ENCODE data around the gene THPO. TPM values are rescaled to one million over a fixed set of nuclear protein-coding genes. Genes with fewer than 3 reads are reported as not detected.

The THPO gene
- total RNA-seq, 2 donors from 2014 or later: 1.4 to 1.7 TPM

GRCh38 chr3:184414418-184415202 lies 36.6 kb upstream of the THPO start:
- Mint-ChIP-seq H3K9me3 (no peaks in the 10 kb centered on the region), H3K4me1 (no peaks in the 10 kb centered on the region), H3K36me3 (ENCODE audit: low read depth) (no peaks in the 10 kb centered on the region), H3K4me3 (no peak overlapping the region), H3K27me3 (ENCODE audit: insufficient read depth) (peaks cover 3% of the 10 kb centered on the region), H3K27ac (no peak overlapping the region)
- no peaks in the 10 kb centered on the region for H3K4me1 ChIP-seq (ENCODE audit: control insufficient read depth, insufficient read depth, low read length)
- H3K36me3 ChIP-seq (ENCODE audit: control insufficient read depth, insufficient read depth, low read length): no peaks in the 10 kb centered on the region
- H3K9ac ChIP-seq (ENCODE audit: extremely low read depth, low read length, poor library complexity, severe bottlenecking): no peak overlapping the region
- H3K4me3 ChIP-seq (ENCODE audit: low read length): no peak overlapping the region
- DNase-seq: no peak
- no peak for TF ChIP-seq CTCF (conservative IDR thresholded peaks at IDR 0.05)
- 75 to 87% methylated on average over 5 to 16 of the region's 16 CpGs for whole genome bisulfite sequencing, 2 experiments (ENCODE audit: insufficient coverage in 1 of 2, insufficient read length in 1 of 2)
- no peaks in the 10 kb centered on the region for H3K9me3 ChIP-seq (ENCODE audit: control insufficient read depth, low read length)
- H3K27me3 ChIP-seq (ENCODE audit: control insufficient read depth, insufficient read depth, low read length, poor library complexity, severe bottlenecking): no peaks in the 10 kb centered on the region
- no peak overlapping the region for H3K27ac ChIP-seq (ENCODE audit: low read depth, low read length)

GRCh38 chr3:184409946-184410500 lies 32.0 kb upstream of the THPO start:
- no peak for DNase-seq
- Histone ChIP-seq H3K9me3 (ENCODE audit: control insufficient read depth, low read length) (no peaks in the 10 kb centered on the region), H3K4me3 (ENCODE audit: low read length) (no peak overlapping the region), H3K9ac (ENCODE audit: extremely low read depth, low read length, poor library complexity, severe bottlenecking) (no peak overlapping the region), H3K36me3 (ENCODE audit: control insufficient read depth, insufficient read depth, low read length) (no peaks in the 10 kb centered on the region), H3K27ac (ENCODE audit: low read depth, low read length) (no peak overlapping the region), H3K4me1 (ENCODE audit: control insufficient read depth, insufficient read depth, low read length) (no peaks in the 10 kb centered on the region), H3K27me3 (ENCODE audit: control insufficient read depth, insufficient read depth, low read length, poor library complexity, severe bottlenecking) (no peaks in the 10 kb centered on the region)
- no peak for TF ChIP-seq CTCF (conservative IDR thresholded peaks at IDR 0.05)
- Mint-ChIP-seq H3K4me1 (peaks cover 4% of the 10 kb centered on the region), H3K36me3 (ENCODE audit: low read depth) (no peaks in the 10 kb centered on the region), H3K4me3 (no peak overlapping the region), H3K27ac (no peak overlapping the region), H3K27me3 (ENCODE audit: insufficient read depth) (peaks cover 6% of the 10 kb centered on the region), H3K9me3 (no peaks in the 10 kb centered on the region)
- 92 to 93% methylated on average over 8 to 12 of the region's 12 CpGs for WGBS, 2 experiments (ENCODE audit: insufficient coverage in 1 of 2, insufficient read length in 1 of 2)

- no peak overlapping the region for H3K4me3 Mint-ChIP-seq
These were observed 31.4 kb upstream of the THPO start for GRCh38 chr3:184409331-184409926.

More at GRCh38 chr3:184409331-184409926, 31.4 kb upstream of the THPO start:
- peaks cover 6% of the 10 kb centered on the region for H3K27me3 Mint-ChIP-seq (ENCODE audit: insufficient read depth)
- Histone ChIP-seq H3K36me3 (ENCODE audit: control insufficient read depth, insufficient read depth, low read length) (no peaks in the 10 kb centered on the region), H3K27me3 (ENCODE audit: control insufficient read depth, insufficient read depth, low read length, poor library complexity, severe bottlenecking) (no peaks in the 10 kb centered on the region), H3K9me3 (ENCODE audit: control insufficient read depth, low read length) (no peaks in the 10 kb centered on the region), H3K4me3 (ENCODE audit: low read length) (no peak overlapping the region), H3K27ac (ENCODE audit: low read depth, low read length) (no peak overlapping the region), H3K9ac (ENCODE audit: extremely low read depth, low read length, poor library complexity, severe bottlenecking) (no peak overlapping the region), H3K4me1 (ENCODE audit: control insufficient read depth, insufficient read depth, low read length) (no peaks in the 10 kb centered on the region)
- no peaks in the 10 kb centered on the region for H3K9me3 Mint-ChIP-seq
- no peak for DNase-seq
- TF ChIP-seq CTCF (conservative IDR thresholded peaks at IDR 0.05): no peak
- H3K4me1 Mint-ChIP-seq: peaks cover 4% of the 10 kb centered on the region
- no peaks in the 10 kb centered on the region for H3K36me3 Mint-ChIP-seq (ENCODE audit: low read depth)
- H3K27ac Mint-ChIP-seq: peak overlapping the region; percentile 16
- 95% methylated on average over 8 of the region's 8 CpGs for WGBS, 2 experiments (ENCODE audit: insufficient coverage in 1 of 2, insufficient read length in 1 of 2)
